Measurements from ENCODE around the gene OBI1.

The OBI1 gene

DNA sequence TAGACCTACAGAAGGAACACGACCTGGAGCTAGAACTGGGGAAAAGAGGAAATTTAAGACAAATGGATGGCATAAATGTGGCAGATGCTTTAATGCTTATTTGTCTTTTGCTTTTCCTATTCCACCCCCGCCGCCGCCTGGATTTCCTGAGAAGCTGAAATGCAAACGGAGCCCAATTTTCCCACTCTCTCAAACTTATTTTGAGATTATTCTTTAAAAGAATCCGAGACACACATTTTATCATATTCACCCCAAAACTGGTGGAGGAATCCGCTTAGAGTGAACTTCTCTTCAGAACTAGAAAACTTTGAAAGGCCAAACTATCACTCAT, 61.4 kb downstream of the OBI1 start:
- H3K9me3 ChIP-seq (ENCODE audit: control insufficient read depth, insufficient read depth, low read depth, low read length): no peaks in the 10 kb centered on the region
- ChIA-PET POLR2A (no interaction called here), CTCF (no interaction called here)
- no peaks in the 10 kb centered on the region for H3K4me1 ChIP-seq (ENCODE audit: control insufficient read depth, insufficient read depth, low read length)
- peaks cover 0 to 25% of the 10 kb centered on the region in 2 experiments; a peak in 1 of 3 replicates for H3K36me3 ChIP-seq (ENCODE audit: control insufficient read depth in 2 of 2, insufficient read depth in 1 of 2, low read length in 2 of 2)
- no peak for TF ChIP-seq ZBTB49 (tag by site-specific recombination; IDR thresholded peaks at IDR 0.05; ENCODE audit: low read depth)
- no peak for TF ChIP-seq KLF17 (tag by site-specific recombination; IDR thresholded peaks at IDR 0.05)
- no peak for TF ChIP-seq PRDM1 (tag by site-specific recombination; IDR thresholded peaks at IDR 0.05)
- no peak for TF ChIP-seq ZNF785 (tag by site-specific recombination; IDR thresholded peaks at IDR 0.05)
- TF ChIP-seq YY2 (tag by site-specific recombination; IDR thresholded peaks at IDR 0.05): no peak
- TF ChIP-seq AEBP2 (tag by site-specific recombination; IDR thresholded peaks at IDR 0.05; ENCODE audit: borderline replicate concordance): no peak
- no peak for TF ChIP-seq ZNF549 (tag by site-specific recombination; IDR thresholded peaks at IDR 0.05)
- no peak for TF ChIP-seq ZFP37 (tag by site-specific recombination; IDR thresholded peaks at IDR 0.05)
- H3K4me3 ChIP-seq (ENCODE audit: low read depth, low read length): no peak overlapping the region
- no peak overlapping the region for H3K27ac ChIP-seq (ENCODE audit: extremely low read depth, low read depth, low read length)

DNA sequence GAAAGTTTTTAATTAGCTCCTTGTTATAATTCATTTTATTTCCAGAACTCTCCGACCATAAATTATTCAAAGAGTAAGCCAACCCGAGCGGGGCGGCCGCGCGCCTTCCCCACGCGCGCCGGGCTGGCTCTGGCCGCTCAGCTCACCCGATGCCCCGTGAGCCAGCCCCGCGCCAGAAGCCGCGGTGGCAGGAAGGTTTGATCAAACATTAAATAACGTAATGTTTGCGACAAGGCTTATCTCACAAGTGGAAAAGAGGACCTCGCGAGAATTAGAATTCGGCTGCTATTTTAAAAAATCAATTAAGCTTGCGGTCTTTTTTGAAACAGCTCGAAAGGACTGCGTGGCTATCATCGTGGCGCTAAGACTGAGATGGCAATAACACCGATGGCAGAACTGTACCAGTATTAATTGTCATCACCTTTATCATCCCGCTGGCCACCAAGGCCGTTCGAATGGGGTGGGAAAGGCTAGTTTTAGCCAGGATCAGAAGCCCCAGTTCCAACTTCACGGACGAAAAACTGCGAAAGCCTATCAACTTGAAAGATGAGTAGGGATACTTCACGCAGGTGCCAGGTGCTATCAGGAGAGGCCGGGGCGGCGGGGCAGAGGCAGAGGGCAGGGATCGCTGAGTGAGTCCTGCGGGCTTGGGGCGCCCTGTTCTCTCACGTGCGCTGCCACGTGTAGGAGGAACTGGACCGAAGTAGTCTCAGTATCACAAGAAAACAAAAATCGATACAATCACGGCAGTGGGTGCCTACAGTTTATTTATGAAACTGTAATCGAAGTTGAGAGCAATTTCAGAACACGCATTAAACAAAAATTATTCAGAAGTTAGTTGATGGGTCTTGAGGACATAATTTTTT, 62.0 kb downstream of the OBI1 start:
- ChIA-PET POLR2A (no interaction called here), CTCF (interaction anchor here (0.6 to 1.8 kb wide), 2 partner anchors 10 to 945 kb away, joined by 4 to 5 read pairs; no protein-coding TSS in a partner anchor)
- H3K27ac ChIP-seq (ENCODE audit: extremely low read depth, low read depth, low read length): no peak overlapping the region
- H3K4me1 ChIP-seq (ENCODE audit: control insufficient read depth, insufficient read depth, low read length): no peaks in the 10 kb centered on the region
- no peak overlapping the region for H3K4me3 ChIP-seq (ENCODE audit: low read depth, low read length)
- TF ChIP-seq ZFP41 (tag by site-specific recombination; IDR thresholded peaks at IDR 0.05; ENCODE audit: borderline replicate concordance): no peak
- no peak for TF ChIP-seq ZNF600 (tag by site-specific recombination; IDR thresholded peaks at IDR 0.05)
- TF ChIP-seq ZFHX2 (tag by site-specific recombination; conservative IDR thresholded peaks at IDR 0.05): no peak
- no peak for TF ChIP-seq ZNF521 (tag by site-specific recombination; IDR thresholded peaks at IDR 0.05)
- peaks cover 0 to 22% of the 10 kb centered on the region in 2 experiments; a peak in 1 of 3 replicates for H3K36me3 ChIP-seq (ENCODE audit: control insufficient read depth in 2 of 2, insufficient read depth in 1 of 2, low read length in 2 of 2)
- no peaks in the 10 kb centered on the region for H3K9me3 ChIP-seq (ENCODE audit: control insufficient read depth, insufficient read depth, low read depth, low read length)

GRCh38 chr13:78596399-78596735, 62.6 kb downstream of the OBI1 start:
- no peak overlapping the region for H3K27ac ChIP-seq (ENCODE audit: extremely low read depth, low read depth, low read length)
- no peaks in the 10 kb centered on the region for H3K9me3 ChIP-seq (ENCODE audit: control insufficient read depth, insufficient read depth, low read depth, low read length)
- no peak overlapping the region for H3K4me3 ChIP-seq (ENCODE audit: low read depth, low read length)
- H3K4me1 ChIP-seq (ENCODE audit: control insufficient read depth, insufficient read depth, low read length): no peaks in the 10 kb centered on the region
- H3K36me3 ChIP-seq (ENCODE audit: control insufficient read depth in 2 of 2, insufficient read depth in 1 of 2, low read length in 2 of 2): peaks cover 0 to 19% of the 10 kb centered on the region in 2 experiments; a peak in 1 of 3 replicates
- POLR2A ChIA-PET: no interaction called here
- CTCF ChIA-PET: interaction anchor here (0.6 to 1.8 kb wide), 2 partner anchors 10 to 945 kb away, joined by 4 to 5 read pairs; no protein-coding TSS in a partner anchor
- TF ChIP-seq ZNF785 (tag by site-specific recombination; IDR thresholded peaks at IDR 0.05) (no peak), ZNF629 (tag by site-specific recombination; IDR thresholded peaks at IDR 0.05) (no peak), ZNF133 (tag by site-specific recombination; IDR thresholded peaks at IDR 0.05) (no peak), ZNF280C (tag by site-specific recombination; IDR thresholded peaks at IDR 0.05) (no peak), GLIS2 (tag by site-specific recombination; IDR thresholded peaks at IDR 0.05) (no peak), ZNF266 (tag by site-specific recombination; IDR thresholded peaks at IDR 0.05; ENCODE audit: low read depth) (no peak), ZFP69B (tag by site-specific recombination; IDR thresholded peaks at IDR 0.05) (no peak), KLF10 (tag by site-specific recombination; IDR thresholded peaks at IDR 0.05) (no peak), ZNF747 (tag by site-specific recombination; IDR thresholded peaks at IDR 0.05) (no peak), ZBTB8A (tag by site-specific recombination; IDR thresholded peaks at IDR 0.05) (no peak), ZNF416 (tag by site-specific recombination; IDR thresholded peaks at IDR 0.05) (no peak), ZNF324 (tag by site-specific recombination; IDR thresholded peaks at IDR 0.05) (no peak), MYNN (tag by site-specific recombination; IDR thresholded peaks at IDR 0.05; ENCODE audit: borderline replicate concordance) (no peak), ZNF548 (tag by site-specific recombination; IDR thresholded peaks at IDR 0.05) (no peak), ZFP3 (tag by site-specific recombination; IDR thresholded peaks at IDR 0.05; ENCODE audit: low read depth) (no peak)
